ENCODE results near the gene CHD2. TPM values are rescaled to one million over a fixed set of nuclear protein-coding genes. Genes with fewer than 3 reads are reported as not detected.
A peak's percentile ranks its signal among the peaks of the same experiment; 100 is the strongest.

The CHD2 gene
- total RNA-seq, 4 donors from 2014 or later, result 26.9 to 55.5 (median 33.7) TPM

DNA sequence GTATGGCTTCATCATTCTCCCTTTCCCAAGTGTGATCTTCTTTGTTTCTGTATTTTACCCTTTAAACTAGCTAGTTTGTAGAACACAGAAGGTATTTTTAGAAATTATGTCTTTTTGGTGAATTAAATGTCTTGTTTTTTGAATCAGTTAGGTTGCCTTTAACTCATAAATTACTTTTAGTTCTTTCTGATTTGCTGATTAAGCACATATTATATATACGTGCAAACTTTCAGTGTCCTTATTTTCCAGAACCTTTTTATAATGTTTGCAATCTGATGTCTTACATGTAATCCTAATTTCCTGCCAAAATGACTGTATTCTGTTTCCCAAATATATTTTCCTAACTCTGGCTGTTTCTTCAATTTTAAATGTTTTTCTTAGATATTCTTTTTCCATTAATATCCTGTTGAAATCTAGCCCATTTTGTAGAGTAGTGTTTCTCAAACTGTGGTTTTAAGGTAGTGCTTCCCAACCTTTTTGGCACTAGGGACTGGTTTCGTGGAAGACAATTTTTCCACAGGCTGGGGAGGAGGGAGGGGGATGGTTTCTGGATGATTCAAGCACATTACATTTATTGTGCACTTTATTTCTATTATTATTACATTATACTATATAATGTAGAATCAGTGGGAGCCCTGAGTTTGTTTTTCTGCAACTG is 51.8 kb downstream of the CHD2 start:
- ATAC-seq, result no peak
- Histone ChIP-seq H3K4me3 (no peak overlapping the region), H3K4me1 (peaks cover 12 to 13% of the 10 kb centered on the region in 2 donors), H3K27me3 (no peaks in the 10 kb centered on the region), H3K9me3 (no peaks in the 10 kb centered on the region), H3K36me3 (peaks cover 15 to 87% of the 10 kb centered on the region in 2 donors), H3K27ac (peak overlapping the region; percentile 23 to 79 (median 60))
- DNase-seq, result no peak
- TF ChIP-seq POLR2A (IDR thresholded peaks at IDR 0.05), result no peak
- TF ChIP-seq, protein P1, sequence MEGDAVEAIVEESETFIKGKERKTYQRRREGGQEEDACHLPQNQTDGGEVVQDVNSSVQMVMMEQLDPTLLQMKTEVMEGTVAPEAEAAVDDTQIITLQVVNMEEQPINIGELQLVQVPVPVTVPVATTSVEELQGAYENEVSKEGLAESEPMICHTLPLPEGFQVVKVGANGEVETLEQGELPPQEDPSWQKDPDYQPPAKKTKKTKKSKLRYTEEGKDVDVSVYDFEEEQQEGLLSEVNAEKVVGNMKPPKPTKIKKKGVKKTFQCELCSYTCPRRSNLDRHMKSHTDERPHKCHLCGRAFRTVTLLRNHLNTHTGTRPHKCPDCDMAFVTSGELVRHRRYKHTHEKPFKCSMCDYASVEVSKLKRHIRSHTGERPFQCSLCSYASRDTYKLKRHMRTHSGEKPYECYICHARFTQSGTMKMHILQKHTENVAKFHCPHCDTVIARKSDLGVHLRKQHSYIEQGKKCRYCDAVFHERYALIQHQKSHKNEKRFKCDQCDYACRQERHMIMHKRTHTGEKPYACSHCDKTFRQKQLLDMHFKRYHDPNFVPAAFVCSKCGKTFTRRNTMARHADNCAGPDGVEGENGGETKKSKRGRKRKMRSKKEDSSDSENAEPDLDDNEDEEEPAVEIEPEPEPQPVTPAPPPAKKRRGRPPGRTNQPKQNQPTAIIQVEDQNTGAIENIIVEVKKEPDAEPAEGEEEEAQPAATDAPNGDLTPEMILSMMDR (IDR thresholded peaks at IDR 0.05 in 4 of 5, conservative IDR thresholded peaks at IDR 0.05 in 1 of 5), result no peak
- in situ Hi-C loops (cut with MboI; ENCODE audit: low sequenced_read_pairs in 4 of 4) (no loop called here), intact Hi-C loops (cut with DNase I; ENCODE audit: low total_unique reads) (no loop called here)

DNA sequence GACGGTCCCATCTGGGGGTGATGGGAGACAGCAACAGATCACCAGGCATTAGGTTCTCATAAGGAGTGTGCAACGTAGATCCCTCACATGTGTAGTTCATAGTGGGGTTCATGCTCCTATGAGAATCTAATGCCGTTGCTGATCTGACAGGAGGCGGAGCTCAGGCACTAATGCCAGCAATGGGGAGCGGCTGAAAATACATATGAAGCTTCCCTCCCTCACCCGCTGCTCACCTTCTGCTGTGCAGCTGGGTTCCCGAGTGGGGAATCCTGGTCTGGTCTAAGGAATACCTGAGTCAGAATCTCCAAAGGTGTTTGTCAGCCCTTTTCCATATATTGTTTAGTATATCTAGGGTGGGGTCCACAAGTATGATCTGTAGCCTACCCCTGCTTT is 52.3 kb downstream of the CHD2 start:
- H3K4me1 ChIP-seq, result peaks cover 12 to 18% of the 10 kb centered on the region in 2 donors
- in situ Hi-C loops (cut with MboI; ENCODE audit: low sequenced_read_pairs in 4 of 4), result no loop called here
- no peak overlapping the region for H3K4me3 ChIP-seq
- no peaks in the 10 kb centered on the region for H3K9me3 ChIP-seq
- ATAC-seq (no peak), DNase-seq (no peak)
- intact Hi-C loops (cut with DNase I; ENCODE audit: low total_unique reads), result no loop called here
- peaks cover 15 to 87% of the 10 kb centered on the region in 2 donors for H3K36me3 ChIP-seq
- TF ChIP-seq, protein P1 (IDR thresholded peaks at IDR 0.05 in 4 of 5, conservative IDR thresholded peaks at IDR 0.05 in 1 of 5), result no peak
- no peak for TF ChIP-seq POLR2A (IDR thresholded peaks at IDR 0.05)
- no peaks in the 10 kb centered on the region for H3K27me3 ChIP-seq
- peak overlapping the region in 1 of 4 donors; percentile 79 for H3K27ac ChIP-seq

DNA sequence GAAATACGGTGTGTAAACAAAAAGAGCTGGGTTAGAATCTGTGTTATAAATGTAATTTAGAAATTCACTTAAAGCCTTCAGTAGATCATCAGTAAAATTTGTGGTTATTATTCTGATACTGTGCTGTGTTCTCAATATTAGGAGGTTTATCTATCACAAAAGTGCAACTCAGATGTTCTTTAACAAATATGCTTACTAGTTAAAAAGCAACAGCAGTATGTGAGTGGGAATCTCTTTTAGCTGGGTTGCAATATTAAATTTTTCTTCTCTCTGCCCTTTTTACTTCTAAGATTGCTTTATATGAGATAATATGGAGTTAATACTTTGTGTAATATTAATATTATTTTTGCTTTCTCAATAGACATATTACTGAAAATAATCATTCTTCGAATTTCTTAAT is 53.4 kb downstream of the CHD2 start:
- no peak overlapping the region for H3K4me3 ChIP-seq
- intact Hi-C loops (cut with DNase I; ENCODE audit: low total_unique reads), result no loop called here
- in situ Hi-C loops (cut with MboI; ENCODE audit: low sequenced_read_pairs in 4 of 4), result no loop called here
- peak overlapping the region in 1 of 4 donors; percentile 79 for H3K27ac ChIP-seq
- no peaks in the 10 kb centered on the region for H3K27me3 ChIP-seq
- H3K9me3 ChIP-seq, result no peaks in the 10 kb centered on the region
- no peak for TF ChIP-seq POLR2A (IDR thresholded peaks at IDR 0.05)
- TF ChIP-seq, protein P1 (IDR thresholded peaks at IDR 0.05 in 4 of 5, conservative IDR thresholded peaks at IDR 0.05 in 1 of 5), result no peak
- DNase-seq (no peak), ATAC-seq (no peak)
- H3K4me1 ChIP-seq, result peaks cover 18 to 24% of the 10 kb centered on the region in 2 donors
- peaks cover 11 to 82% of the 10 kb centered on the region in 2 donors for H3K36me3 ChIP-seq

DNA sequence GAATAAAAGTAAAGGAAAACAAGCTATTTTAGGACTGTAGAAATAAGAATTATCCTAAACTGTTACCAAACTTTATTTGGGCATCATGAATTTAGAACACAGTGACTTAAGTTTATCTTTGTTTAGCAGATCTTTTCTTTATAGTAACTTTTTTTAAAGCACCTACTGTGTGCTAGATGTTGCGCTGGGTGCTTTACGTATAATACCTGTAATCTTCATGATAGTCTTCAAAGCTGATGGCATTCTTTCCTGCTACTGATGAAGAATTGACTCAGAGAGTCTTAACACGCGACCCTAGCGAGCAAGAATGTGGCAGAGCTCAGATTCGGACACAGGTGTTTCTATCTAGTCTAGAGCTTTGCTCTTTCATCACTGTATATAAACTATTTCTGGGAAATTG is 53.9 kb downstream of the CHD2 start:
- intact Hi-C loops (cut with DNase I; ENCODE audit: low total_unique reads) (no loop called here), in situ Hi-C loops (cut with MboI; ENCODE audit: low sequenced_read_pairs in 4 of 4) (no loop called here)
- peaks cover 9 to 82% of the 10 kb centered on the region in 2 donors for H3K36me3 ChIP-seq

More for the DNA sequence above, 53.9 kb downstream of the CHD2 start:
- H3K27me3 ChIP-seq, result no peaks in the 10 kb centered on the region
- H3K4me3 ChIP-seq, result no peak overlapping the region
- DNase-seq (no peak), ATAC-seq (no peak)
- H3K4me1 ChIP-seq, result peaks cover 19 to 24% of the 10 kb centered on the region in 2 donors
- peak overlapping the region in 1 of 4 donors; percentile 79 for H3K27ac ChIP-seq
- no peak for TF ChIP-seq POLR2A (IDR thresholded peaks at IDR 0.05)
- TF ChIP-seq, protein P1 (IDR thresholded peaks at IDR 0.05 in 4 of 5, conservative IDR thresholded peaks at IDR 0.05 in 1 of 5), result no peak
- H3K9me3 ChIP-seq, result no peaks in the 10 kb centered on the region
